HG03135 (cell line): ENCODE measurements around the gene OXSM.
A peak's percentile ranks its signal among the peaks of the same experiment; 100 is the strongest.

Experiments used
- ATAC-seq: cut with Tn5 transposase; IDR thresholded peaks from one replicate; pipeline ENCODE4 v1.9.1; 2021; ENCODE audit warnings: mild to moderate bottlenecking, moderate library complexity; ENCODE audit not compliant: unreplicated experiment

The OXSM gene

DNA sequence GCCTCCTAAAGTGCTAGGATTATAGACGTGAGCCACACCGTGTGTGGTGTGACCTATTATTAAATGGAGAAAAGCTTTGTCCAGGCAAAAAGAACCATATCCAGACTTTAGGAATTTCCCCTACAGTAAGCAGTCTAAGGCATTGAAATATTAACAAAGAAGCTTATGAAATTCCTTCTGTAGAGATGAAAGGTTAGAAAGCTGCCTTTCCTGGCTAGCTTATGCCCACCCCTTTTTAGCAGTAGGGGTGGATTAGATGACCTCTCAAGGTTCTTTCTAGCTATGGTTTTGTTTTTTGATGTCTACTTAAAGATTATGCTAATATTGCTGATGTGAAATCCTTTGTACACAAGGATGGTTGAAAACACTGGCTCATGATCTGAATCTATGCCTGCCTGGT, 13.9 kb downstream of the OXSM start:
- no peak for ATAC-seq

GRCh38 chr3:25804676-25805075, 14.8 kb downstream of the OXSM start:
- ATAC-seq: no peak

DNA sequence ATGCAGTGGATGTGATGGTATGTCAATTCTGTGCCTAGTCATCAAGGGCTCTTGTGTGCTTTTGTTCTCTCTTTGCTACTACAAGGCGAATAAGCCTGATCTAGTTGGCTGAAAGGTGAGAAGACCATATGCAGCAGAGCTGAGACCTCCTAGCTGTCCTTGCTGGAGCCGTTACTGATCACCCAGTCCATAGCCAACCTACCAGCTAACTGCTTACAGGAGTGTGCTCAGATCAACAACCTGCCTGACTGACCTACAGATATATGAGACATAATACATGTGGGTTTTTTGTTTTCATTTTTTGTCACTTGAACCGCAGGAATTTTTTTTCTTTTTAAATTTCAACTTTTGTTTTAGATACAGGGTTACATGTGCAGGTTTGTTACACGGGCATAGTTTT, 22.8 kb downstream of the OXSM start:
- ATAC-seq: no peak

GRCh38 chr3:25817107-25817506, 27.2 kb downstream of the OXSM start:
- no peak for ATAC-seq

GRCh38 chr3:25817638-25818037, 27.7 kb downstream of the OXSM start:
- no peak for ATAC-seq

GRCh38 chr3:25818335-25818734, 28.4 kb downstream of the OXSM start:
- ATAC-seq: no peak

GRCh38 chr3:25820366-25820765, 30.5 kb downstream of the OXSM start:
- no peak for ATAC-seq

DNA sequence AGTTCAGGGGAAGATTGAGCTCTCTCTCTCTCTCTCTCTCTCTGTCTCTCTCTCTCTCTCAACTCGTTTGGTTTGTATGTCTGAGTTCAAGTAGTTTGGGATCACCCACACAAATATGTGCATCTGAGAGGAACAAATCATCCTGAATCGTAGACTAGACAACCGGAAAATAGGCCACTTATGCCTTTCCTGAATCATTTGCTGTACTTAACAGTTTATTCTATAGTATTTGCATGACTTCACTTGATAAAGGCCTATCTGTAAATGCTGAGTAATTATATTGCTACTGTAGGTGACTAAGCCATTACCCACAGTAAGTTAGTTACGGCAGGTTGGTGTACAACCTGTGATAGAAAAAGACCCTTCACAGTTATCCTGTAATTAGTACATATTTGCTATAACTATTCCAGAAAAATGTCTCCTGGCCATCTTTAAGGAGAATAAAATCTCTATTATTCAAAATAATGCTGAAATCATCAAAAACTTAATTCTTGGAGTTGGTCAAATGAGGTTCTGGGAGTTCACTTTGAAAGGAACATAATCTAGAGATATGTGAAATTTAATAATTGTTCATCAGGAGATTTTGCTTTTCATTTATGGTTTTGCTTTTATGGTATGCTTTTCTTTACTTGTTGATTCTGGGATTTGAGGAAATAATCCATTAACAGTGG, 31.1 kb downstream of the OXSM start:
- ATAC-seq: no peak

GRCh38 chr3:25821746-25822573, 32.1 kb downstream of the OXSM start:
- ATAC-seq: no peak

DNA sequence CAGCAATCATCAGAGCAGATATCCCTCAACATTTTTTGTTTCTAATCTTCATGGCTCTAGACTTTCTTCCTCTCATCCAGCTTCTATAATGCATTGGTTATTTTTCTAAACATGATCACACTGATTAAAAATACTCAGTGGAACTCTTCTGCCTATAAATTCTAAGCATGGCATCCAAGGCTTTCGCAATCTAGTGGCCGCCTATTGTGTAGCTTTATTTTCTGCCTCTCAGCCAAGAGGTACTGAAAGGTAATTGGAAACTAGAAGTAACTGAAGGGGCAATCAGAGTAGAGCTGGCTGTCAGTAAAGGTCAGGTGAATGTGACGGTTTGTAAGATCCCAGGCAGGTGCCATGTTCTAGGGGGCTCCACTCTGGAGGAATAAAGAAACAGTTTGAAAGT, 33.4 kb downstream of the OXSM start:
- ATAC-seq: no peak

- ATAC-seq: no peak
Measured at GRCh38 chr3:25826510-25826909, 36.6 kb downstream of the OXSM start.

GRCh38 chr3:25830373-25831280, 40.7 kb downstream of the OXSM start:
- no peak for ATAC-seq

- no peak for ATAC-seq
Measured at GRCh38 chr3:25831578-25831977, 41.7 kb downstream of the OXSM start.

GRCh38 chr3:25834346-25834745, 44.5 kb downstream of the OXSM start:
- peak; percentile 68 for ATAC-seq

DNA sequence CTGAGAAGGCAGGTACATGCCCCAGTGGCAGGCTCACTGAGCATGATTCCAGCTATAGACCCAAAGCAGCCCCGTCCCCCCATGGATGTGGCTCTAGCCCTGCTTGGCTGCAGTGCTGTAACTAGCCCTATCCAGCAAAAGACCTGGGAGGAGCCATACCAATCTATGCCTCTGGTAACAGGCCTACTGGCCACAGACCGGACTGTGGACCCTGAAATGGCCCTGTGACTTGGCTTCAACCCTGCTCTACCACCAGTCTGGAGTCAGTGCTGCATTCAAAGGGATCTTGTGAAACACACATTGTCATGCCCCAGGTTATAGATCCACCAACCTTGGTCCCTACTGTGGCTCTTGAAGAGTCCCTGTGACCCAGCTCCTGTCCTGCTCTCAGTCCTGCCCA, 46.7 kb downstream of the OXSM start:
- ATAC-seq: no peak

- no peak for ATAC-seq
Measured at GRCh38 chr3:25837038-25837437, 47.1 kb downstream of the OXSM start.

GRCh38 chr3:25840099-25840498, 50.2 kb downstream of the OXSM start:
- no peak for ATAC-seq

GRCh38 chr3:25843332-25843731, 53.4 kb downstream of the OXSM start:
- no peak for ATAC-seq
